Effector CD8-positive, alpha-beta T cell (primary cell): ENCODE measurements around the gene RXRA.

Experiments used
- DNase-seq: peaks from one replicate; lab custom pipeline; 2025; lab: John Stamatoyannopoulos, UW

Gene RXRA

GRCh38 chr9:134383148-134383547 is 56.9 kb downstream of the RXRA start:
- no peak for DNase-seq

GRCh38 chr9:134384811-134385479 is 58.7 kb downstream of the RXRA start:
- no peak for DNase-seq

GRCh38 chr9:134385915-134386314 is 59.7 kb downstream of the RXRA start:
- no peak for DNase-seq

- no peak for DNase-seq
Measured at GRCh38 chr9:134386951-134387831, 60.9 kb downstream of the RXRA start.

GRCh38 chr9:134388289-134388808 is 62.1 kb downstream of the RXRA start:
- no peak for DNase-seq

GRCh38 chr9:134388976-134389375 is 62.7 kb downstream of the RXRA start:
- DNase-seq: no peak

GRCh38 chr9:134389642-134390041 is 63.4 kb downstream of the RXRA start:
- DNase-seq: no peak

GRCh38 chr9:134390537-134390936 is 64.3 kb downstream of the RXRA start:
- DNase-seq: peak; percentile 36

GRCh38 chr9:134390947-134391318 is 64.7 kb downstream of the RXRA start:
- no peak for DNase-seq

GRCh38 chr9:134391319-134392231 is 65.3 kb downstream of the RXRA start:
- DNase-seq: peak; percentile 35

GRCh38 chr9:134392900-134393299 is 66.6 kb downstream of the RXRA start:
- DNase-seq: no peak

GRCh38 chr9:134393582-134394280 is 67.5 kb downstream of the RXRA start:
- no peak for DNase-seq

- DNase-seq: no peak
Measured at GRCh38 chr9:134395002-134395517, 68.8 kb downstream of the RXRA start.

GRCh38 chr9:134395737-134396257 is 69.5 kb downstream of the RXRA start:
- DNase-seq: no peak

GRCh38 chr9:134396258-134396742 is 70.0 kb downstream of the RXRA start:
- peak; percentile 21 for DNase-seq

- DNase-seq: peak; percentile 36
Measured at GRCh38 chr9:134396825-134397224, 70.6 kb downstream of the RXRA start.

GRCh38 chr9:134398756-134399155 is 72.5 kb downstream of the RXRA start:
- no peak for DNase-seq

- DNase-seq: no peak
Measured at GRCh38 chr9:134399435-134400056, 73.3 kb downstream of the RXRA start.

GRCh38 chr9:134400283-134400682 is 74.0 kb downstream of the RXRA start:
- no peak for DNase-seq

GRCh38 chr9:134401391-134401790 is 75.1 kb downstream of the RXRA start:
- no peak for DNase-seq
